HFFc6 (cell line): Measurements from ENCODE around the gene ZNF418. TPM values are rescaled to one million over a fixed set of nuclear protein-coding genes. Genes with fewer than 3 reads are reported as not detected.
"Not testable (repeated sequence)": the region's sequence is repeated elsewhere in the genome, so short reads cannot be mapped to it uniquely, and the experiment has no call there.

Source experiments
- DNase-seq: peaks from one replicate; pipeline ENCODE4 v3.0.0-alpha.2; 2018
- H3K27ac Mint-ChIP-seq: 2 replicates; pipeline ENCODE4 v1.8.0; 2020; ENCODE audit warnings: mild to moderate bottlenecking, mixed read lengths
- H3K27me3 Mint-ChIP-seq: 2 replicates; pipeline ENCODE4 v1.8.0; 2021; ENCODE audit warnings: mild to moderate bottlenecking, moderate library complexity, mixed read lengths; ENCODE audit not compliant: insufficient read depth
- H3K36me3 Mint-ChIP-seq: 2 replicates; pipeline ENCODE4 v1.8.0; 2021; ENCODE audit warnings: low read depth, mixed read lengths
- H3K4me1 Mint-ChIP-seq: 2 replicates; pipeline ENCODE4 v1.8.0; 2020; ENCODE audit warnings: low read depth, mixed read lengths
- H3K4me3 Mint-ChIP-seq: 2 replicates; pipeline ENCODE4 v1.8.0; 2020; ENCODE audit warnings: mild to moderate bottlenecking, moderate library complexity, mixed read lengths
- H3K9me3 Mint-ChIP-seq: 2 replicates; pipeline ENCODE4 v1.8.0; 2020; ENCODE audit warnings: mild to moderate bottlenecking, mixed read lengths
- total RNA-seq, 6 experiments: library from RNA; stranded (reverse); fragmentation: NEBNext Ultra II Directional; extraction: Animal tissue kit (Norgen Biotek cat#: 25700); gene quantifications; 2 replicates in 1 of 6; 3 replicates in 5 of 6; pipeline ENCODE4 v1.2.3, GENCODE V29; 2021
- TF ChIP-seq, protein P1 (sequence below): fragments of 200-600 bp; sonication (generic); IDR thresholded peaks from 2 replicates; pipeline ENCODE4 v1.5.0; 2021; ENCODE audit warnings: antibody characterized with exemption, mild to moderate bottlenecking

Gene ZNF418
- total RNA-seq, 6 experiments from 2014 or later = 0.07 to 0.81 (median 0.46) TPM

DNA sequence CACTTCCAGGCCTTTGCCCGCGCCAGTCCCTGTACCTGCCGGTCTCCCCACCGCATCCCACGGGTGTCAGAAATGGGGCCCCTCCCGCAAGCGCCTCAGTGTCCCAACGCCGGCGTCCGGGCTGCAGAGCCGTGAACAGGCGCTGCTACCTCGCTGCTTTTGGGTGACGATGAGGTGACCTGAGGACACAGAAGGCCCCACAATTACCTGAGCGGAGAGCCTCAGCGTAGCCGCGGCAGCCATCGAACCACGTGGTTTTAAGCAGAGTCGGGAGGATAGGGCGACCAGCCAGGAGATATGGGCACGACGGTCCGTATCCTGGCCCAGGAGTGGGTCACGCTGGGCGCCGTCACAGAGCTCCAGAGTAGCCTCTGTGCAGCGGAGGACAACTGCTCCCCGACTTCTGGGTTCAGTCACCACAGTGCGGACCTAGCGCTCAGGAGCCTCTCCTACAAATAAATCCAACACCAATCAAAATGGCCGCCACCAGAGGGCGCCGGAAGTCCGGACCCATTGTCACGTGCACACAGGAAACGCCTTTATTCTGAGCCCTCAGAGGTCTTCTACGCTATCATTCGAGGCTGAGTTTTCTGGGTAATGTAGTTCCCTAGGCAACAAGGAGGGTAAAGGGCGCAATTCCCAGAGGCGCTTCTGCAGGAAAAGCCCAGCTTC lies 46.5 kb downstream of the ZNF418 start, which contains the start of gene ZNF814:
ZNF814 (minus strand) TSS at position 478 of the 672 bp plus-strand sequence; CDS start at position 243, 235 bp downstream.
- no peak within 1 kb of the TSS for H3K27ac Mint-ChIP-seq
- peaks cover 6% of the 10 kb centered on the region; the same call in 1 of the 2 replicates for H3K4me1 Mint-ChIP-seq
- DNase-seq = peak; percentile 28
- H3K36me3 Mint-ChIP-seq = peaks cover 48% of the 10 kb centered on the region
- H3K27me3 Mint-ChIP-seq = no peaks in the 10 kb centered on the region; the same call in 1 of the 2 replicates
- H3K9me3 Mint-ChIP-seq = peaks cover 33% of the 10 kb centered on the region
- TF ChIP-seq, protein P1, sequence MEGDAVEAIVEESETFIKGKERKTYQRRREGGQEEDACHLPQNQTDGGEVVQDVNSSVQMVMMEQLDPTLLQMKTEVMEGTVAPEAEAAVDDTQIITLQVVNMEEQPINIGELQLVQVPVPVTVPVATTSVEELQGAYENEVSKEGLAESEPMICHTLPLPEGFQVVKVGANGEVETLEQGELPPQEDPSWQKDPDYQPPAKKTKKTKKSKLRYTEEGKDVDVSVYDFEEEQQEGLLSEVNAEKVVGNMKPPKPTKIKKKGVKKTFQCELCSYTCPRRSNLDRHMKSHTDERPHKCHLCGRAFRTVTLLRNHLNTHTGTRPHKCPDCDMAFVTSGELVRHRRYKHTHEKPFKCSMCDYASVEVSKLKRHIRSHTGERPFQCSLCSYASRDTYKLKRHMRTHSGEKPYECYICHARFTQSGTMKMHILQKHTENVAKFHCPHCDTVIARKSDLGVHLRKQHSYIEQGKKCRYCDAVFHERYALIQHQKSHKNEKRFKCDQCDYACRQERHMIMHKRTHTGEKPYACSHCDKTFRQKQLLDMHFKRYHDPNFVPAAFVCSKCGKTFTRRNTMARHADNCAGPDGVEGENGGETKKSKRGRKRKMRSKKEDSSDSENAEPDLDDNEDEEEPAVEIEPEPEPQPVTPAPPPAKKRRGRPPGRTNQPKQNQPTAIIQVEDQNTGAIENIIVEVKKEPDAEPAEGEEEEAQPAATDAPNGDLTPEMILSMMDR = peak; percentile 71
- peak within 1 kb of the TSS; percentile 63; the same call in 1 of the 2 replicates for H3K4me3 Mint-ChIP-seq

DNA sequence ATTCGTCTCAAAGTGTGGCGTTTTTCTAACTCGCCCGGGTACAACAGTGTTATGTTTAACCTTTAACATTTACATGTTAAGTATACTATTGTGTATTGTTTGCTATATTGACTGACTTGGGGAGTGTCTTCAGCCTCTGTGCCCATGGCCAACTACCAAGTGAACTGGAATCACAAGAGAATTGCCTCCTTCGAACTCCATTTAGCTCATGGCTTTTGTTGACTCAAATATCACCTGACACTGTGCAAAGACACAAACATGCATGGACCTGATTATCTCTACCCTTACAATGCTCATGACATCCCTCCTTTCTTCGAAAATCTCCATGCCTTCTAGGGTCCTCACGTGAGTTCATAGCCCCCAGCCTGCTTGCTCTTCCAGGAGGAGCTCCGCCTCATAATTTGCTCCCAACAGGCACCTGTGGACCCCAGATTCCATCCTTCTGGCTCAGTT lies 47.1 kb downstream of the ZNF418 start:
- no peak for DNase-seq
- TF ChIP-seq, protein P1 = no peak
- no peaks in the 10 kb centered on the region; the same call in 1 of the 2 replicates for H3K27me3 Mint-ChIP-seq
- peaks cover 48% of the 10 kb centered on the region for H3K36me3 Mint-ChIP-seq
- peaks cover 6% of the 10 kb centered on the region; the same call in 1 of the 2 replicates for H3K4me1 Mint-ChIP-seq
- peaks cover 33% of the 10 kb centered on the region for H3K9me3 Mint-ChIP-seq
- H3K4me3 Mint-ChIP-seq = peak overlapping the region; percentile 63; the same call in 1 of the 2 replicates
- H3K27ac Mint-ChIP-seq = no peak overlapping the region

DNA sequence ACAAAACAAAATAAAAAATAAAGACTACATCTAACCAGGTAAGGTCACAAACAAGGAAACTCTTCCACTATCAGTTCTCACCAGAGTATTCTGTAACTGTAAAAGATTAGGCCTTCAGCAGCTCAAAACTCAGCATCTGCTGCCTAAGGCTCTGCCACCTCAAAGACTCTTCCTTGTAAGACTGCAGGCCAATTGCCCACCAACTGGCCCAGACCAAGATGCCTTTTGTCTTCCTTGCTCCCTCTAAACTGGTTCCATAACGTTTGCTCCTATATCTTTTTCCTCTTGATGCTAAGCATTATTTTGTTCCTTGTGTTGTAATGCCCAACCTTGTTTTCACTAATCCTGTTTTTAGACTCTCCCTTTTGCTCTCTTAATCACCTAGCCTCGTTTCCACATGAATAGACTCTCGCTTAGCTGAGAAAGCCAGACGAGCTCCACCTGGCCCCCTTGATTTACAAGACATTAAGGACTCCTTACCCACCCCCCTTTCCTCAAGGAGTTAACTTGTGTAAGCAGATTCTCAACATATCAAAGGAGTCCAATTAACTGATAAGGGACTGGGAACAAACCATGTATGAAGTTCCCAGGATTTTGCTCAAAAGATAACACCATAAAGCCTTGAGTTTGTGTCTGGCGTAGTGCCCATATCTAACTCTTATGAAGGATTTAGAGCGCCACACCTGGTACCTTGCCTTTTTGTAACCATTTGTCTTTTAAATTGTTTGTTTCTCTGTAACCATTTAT lies 47.8 kb downstream of the ZNF418 start:
- TF ChIP-seq, protein P1 = no peak
- H3K27ac Mint-ChIP-seq = no peak overlapping the region

DNA sequence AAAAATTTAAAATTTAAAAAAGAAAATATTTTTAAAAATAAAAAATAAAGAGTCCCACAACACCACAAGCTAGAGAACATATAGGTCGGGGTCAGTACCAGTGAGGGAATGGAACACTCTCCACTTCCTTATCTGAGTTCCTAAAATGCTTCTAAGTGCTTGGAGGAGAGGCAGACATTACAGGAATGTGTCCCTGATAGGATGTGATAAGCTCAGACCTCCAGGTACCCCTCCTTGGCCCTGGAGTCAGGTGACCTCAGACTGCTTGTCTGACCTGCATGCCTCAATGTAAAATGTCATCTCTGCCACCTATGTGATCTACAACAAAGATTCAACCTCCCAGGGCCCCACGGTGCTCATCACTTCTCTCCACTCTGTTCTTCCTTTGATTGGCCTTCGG lies 49.2 kb downstream of the ZNF418 start:
- DNase-seq = no peak
- Mint-ChIP-seq H3K36me3 (peaks cover 48% of the 10 kb centered on the region), H3K27me3 (no peaks in the 10 kb centered on the region), H3K4me3 (no peak overlapping the region), H3K9me3 (peaks cover 38% of the 10 kb centered on the region), H3K4me1 (peaks cover 6% of the 10 kb centered on the region; the same call in 1 of the 2 replicates), H3K27ac (no peak overlapping the region)
- TF ChIP-seq, protein P1 = no peak

More for the DNA sequence above, 47.8 kb downstream of the ZNF418 start:
- no peak for DNase-seq
- peaks cover 38% of the 10 kb centered on the region for H3K9me3 Mint-ChIP-seq
- no peak overlapping the region for H3K4me3 Mint-ChIP-seq
- H3K27me3 Mint-ChIP-seq = no peaks in the 10 kb centered on the region; the same call in 1 of the 2 replicates
- peaks cover 6% of the 10 kb centered on the region; the same call in 1 of the 2 replicates for H3K4me1 Mint-ChIP-seq
- H3K36me3 Mint-ChIP-seq = peaks cover 53% of the 10 kb centered on the region

DNA sequence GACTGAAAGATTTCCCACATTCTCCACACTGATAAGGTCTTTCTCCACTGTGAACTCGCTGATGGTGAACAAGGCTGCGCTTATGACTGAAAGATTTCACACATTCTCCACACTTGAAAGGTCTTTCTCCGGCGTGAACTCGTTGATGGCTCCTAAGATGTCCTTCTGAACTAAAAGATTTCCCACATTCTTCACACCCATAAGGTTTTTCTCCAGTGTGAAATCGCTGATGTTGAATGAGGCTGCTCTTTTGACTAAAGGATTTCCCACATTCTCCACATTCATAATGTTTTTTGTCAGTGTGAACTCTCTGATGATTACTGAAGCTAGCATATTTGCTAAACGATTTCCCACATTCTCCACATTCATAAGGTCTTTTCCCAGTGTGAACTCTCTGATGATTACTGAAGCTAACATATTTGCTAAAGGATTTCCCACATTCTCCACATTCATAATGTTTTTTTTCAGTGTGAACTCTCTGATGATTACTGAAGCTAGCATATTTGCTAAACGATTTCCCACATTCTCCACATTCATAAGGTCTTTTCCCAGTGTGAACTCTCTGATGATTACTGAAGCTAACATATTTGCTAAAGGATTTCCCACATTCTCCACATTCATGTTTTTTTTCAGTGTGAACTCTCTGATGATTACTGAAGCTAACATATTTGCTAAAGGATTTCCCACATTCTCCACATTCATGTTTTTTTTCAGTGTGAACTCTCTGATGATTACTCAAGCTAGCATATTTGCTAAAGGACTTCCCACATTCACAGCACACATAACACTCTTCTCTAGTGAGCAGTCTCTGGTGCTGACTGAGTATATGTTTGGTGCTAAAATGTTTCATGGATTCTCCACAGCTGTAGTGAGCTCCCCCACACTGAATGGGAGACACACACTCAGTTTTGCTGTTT lies 61.1 kb downstream of the ZNF418 start:
- peak; percentile 6 for DNase-seq
- Mint-ChIP-seq H3K9me3 (peaks cover 83% of the 10 kb centered on the region), H3K36me3 (peaks cover 66% of the 10 kb centered on the region)
- H3K4me3 Mint-ChIP-seq, H3K4me1 Mint-ChIP-seq, H3K27ac Mint-ChIP-seq, H3K27me3 Mint-ChIP-seq: not testable (repeated sequence)
